GM19023 (cell line): ENCODE data around the gene B4GALT6.

Experiments used
- ATAC-seq: cut with Tn5 transposase; IDR thresholded peaks from one replicate; pipeline ENCODE4 v1.9.1; 2021; ENCODE audit warnings: mild to moderate bottlenecking, moderate library complexity; ENCODE audit not compliant: unreplicated experiment

B4GALT6 gene

GRCh38 chr18:31636387-31636786, 48.0 kb downstream of the B4GALT6 start:
- no peak for ATAC-seq

GRCh38 chr18:31634331-31634713, 50.1 kb downstream of the B4GALT6 start:
- peak; percentile 89 for ATAC-seq

GRCh38 chr18:31633392-31634330, 50.7 kb downstream of the B4GALT6 start:
- ATAC-seq, result peak; percentile 36

- no peak for ATAC-seq
Observed at GRCh38 chr18:31632356-31632755, 52.0 kb downstream of the B4GALT6 start.

- ATAC-seq, result no peak
Observed at GRCh38 chr18:31631526-31631925, 52.9 kb downstream of the B4GALT6 start.

GRCh38 chr18:31630549-31630948, 53.8 kb downstream of the B4GALT6 start:
- ATAC-seq, result no peak

- ATAC-seq, result no peak
Observed at GRCh38 chr18:31626409-31626808, 58.0 kb downstream of the B4GALT6 start.

GRCh38 chr18:31624892-31625640, 59.3 kb downstream of the B4GALT6 start:
- no peak for ATAC-seq

- ATAC-seq, result no peak
Observed at GRCh38 chr18:31619291-31619690, 65.1 kb downstream of the B4GALT6 start.

GRCh38 chr18:31618801-31619200, 65.6 kb downstream of the B4GALT6 start:
- no peak for ATAC-seq

GRCh38 chr18:31617031-31617717, 67.2 kb downstream of the B4GALT6 start:
- no peak for ATAC-seq

GRCh38 chr18:31616586-31616985, 67.8 kb downstream of the B4GALT6 start:
- ATAC-seq, result no peak

- no peak for ATAC-seq
Observed at GRCh38 chr18:31614044-31614443, 70.3 kb downstream of the B4GALT6 start.

GRCh38 chr18:31612124-31612523, 72.3 kb downstream of the B4GALT6 start:
- ATAC-seq, result no peak

GRCh38 chr18:31611511-31611910, 72.9 kb downstream of the B4GALT6 start:
- no peak for ATAC-seq

- ATAC-seq, result peak; percentile 60
Observed at GRCh38 chr18:31610286-31611205, 73.8 kb downstream of the B4GALT6 start.

- no peak for ATAC-seq
Observed at GRCh38 chr18:31609886-31610285, 74.5 kb downstream of the B4GALT6 start.

GRCh38 chr18:31607384-31607783, 77.0 kb downstream of the B4GALT6 start:
- ATAC-seq, result no peak

GRCh38 chr18:31606265-31606664, 78.1 kb downstream of the B4GALT6 start:
- no peak for ATAC-seq

GRCh38 chr18:31603315-31603714, 81.1 kb downstream of the B4GALT6 start:
- no peak for ATAC-seq
